Upper lobe of left lung (tissue), 6 donors: ENCODE results near the gene MEPE. TPM values are rescaled to one million over a fixed set of nuclear protein-coding genes. Genes with fewer than 3 reads are reported as not detected.
A peak's percentile ranks its signal among the peaks of the same experiment; 100 is the strongest.

ENCODE experiments used
- ATAC-seq, 2 donors: fragments of 200-7000 bp; cut with Tn5 transposase; one replicate each; pipeline ENCODE4 v1.9.1; 2022; ENCODE audit warnings: mild to moderate bottlenecking in 2 of 2, moderate library complexity in 2 of 2; ENCODE audit not compliant: low FRiP score in 2 of 2
- DNase-seq, 2 donors: peaks; one replicate each; pipeline ENCODE4 v3.0.0-alpha.2; 2019 to 2020
- H3K27ac ChIP-seq, 4 donors: fragments of 200-600 bp; sonication (generic); one replicate each; pipeline ENCODE4 v1.5.1; 2016 to 2019
- H3K27me3 ChIP-seq, 4 donors: fragments of 200-600 bp; sonication (generic); one replicate each; pipeline ENCODE4 v1.5.1; 2017 to 2019
- H3K36me3 ChIP-seq, 4 donors: fragments of 200-600 bp; sonication (generic); one replicate each; pipeline ENCODE4 v1.5.1; 2016 to 2019
- H3K4me1 ChIP-seq, 4 donors: fragments of 200-600 bp; sonication (generic); one replicate each; pipeline ENCODE4 v1.5.1; 2018 to 2019
- H3K4me3 ChIP-seq, 4 donors: fragments of 200-600 bp; sonication (generic); one replicate each; pipeline ENCODE4 v1.5.1; 2017 to 2019; ENCODE audit warnings: mild to moderate bottlenecking in 2 of 4, moderate library complexity in 1 of 4
- H3K9me3 ChIP-seq, 4 donors: fragments of 200-600 bp; sonication (generic); one replicate each; pipeline ENCODE4 v1.5.1; 2018 to 2019
- CTCF ChIP-seq, 6 experiments: fragments of 450-650 bp in 4 of 6; fragments of 200-600 bp in 2 of 6; sonication (generic) in 2 of 6; IDR thresholded peaks; one replicate each; pipeline ENCODE4 v1.5.1; 2016 to 2019; ENCODE audit warnings: antibody characterized with exemption in 6 of 6
- EP300 ChIP-seq, 4 donors: sonication (generic); formaldehyde crosslinking; IDR thresholded peaks; one replicate each; pipeline ENCODE4 v1.5.1; 2017; ENCODE audit warnings: antibody characterized with exemption in 4 of 4, control low read depth in 2 of 4
- POLR2A ChIP-seq, 4 donors: fragments of 450-650 bp; IDR thresholded peaks; one replicate each; pipeline ENCODE4 v1.5.1; 2016 to 2017; ENCODE audit warnings: antibody characterized with exemption in 4 of 4, mild to moderate bottlenecking in 2 of 4
- POLR2AphosphoS5 ChIP-seq, 2 donors: sonication (generic); formaldehyde crosslinking; IDR thresholded peaks; one replicate each; pipeline ENCODE4 v1.5.1; 2017; ENCODE audit warnings: antibody characterized with exemption in 2 of 2
- WGBS, 2 donors: methylation state at CpG; one replicate each; pipeline ENCODE4 v1.1.5; 2017 to 2018; 5-methylcytosine and 5-hydroxymethylcytosine counted together
- total RNA-seq, 6 donors: library from RNA; depleted of rRNA in 4 of 6; stranded (reverse); fragments of >200 nt in 4 of 6; gene quantifications; one replicate each; pipeline versions ENCODE4 v1.1.0 to v1.2.1, GENCODE V29; 2016 to 2021
- donor health status: DM: no; HTN: no; CAD: no; lungs with moderate emphysema.
- donor health status: DM: no; HTN: yes; CAD: no; lungs with severe emphysema.

Gene MEPE
- total RNA-seq, 6 donors from 2014 or later: not detected

GRCh38 chr4:87839592-87839946 is 6.8 kb downstream of the MEPE start:
- Histone ChIP-seq H3K27ac (no peak overlapping the region), H3K9me3 (no peaks in the 10 kb centered on the region), H3K36me3 (no peaks in the 10 kb centered on the region), H3K4me3 (no peak overlapping the region), H3K27me3 (no peaks in the 10 kb centered on the region), H3K4me1 (peaks cover 0 to 4% (median 2%) of the 10 kb centered on the region in 4 donors)
- WGBS, 2 donors: 3 to 8% methylated on average over 1 of the region's 1 CpG
- ATAC-seq (no peak), DNase-seq (no peak)
- TF ChIP-seq POLR2A (IDR thresholded peaks at IDR 0.05) (no peak), CTCF (IDR thresholded peaks at IDR 0.05) (no peak), POLR2AphosphoS5 (IDR thresholded peaks at IDR 0.05) (no peak), EP300 (IDR thresholded peaks at IDR 0.05) (no peak)

DNA sequence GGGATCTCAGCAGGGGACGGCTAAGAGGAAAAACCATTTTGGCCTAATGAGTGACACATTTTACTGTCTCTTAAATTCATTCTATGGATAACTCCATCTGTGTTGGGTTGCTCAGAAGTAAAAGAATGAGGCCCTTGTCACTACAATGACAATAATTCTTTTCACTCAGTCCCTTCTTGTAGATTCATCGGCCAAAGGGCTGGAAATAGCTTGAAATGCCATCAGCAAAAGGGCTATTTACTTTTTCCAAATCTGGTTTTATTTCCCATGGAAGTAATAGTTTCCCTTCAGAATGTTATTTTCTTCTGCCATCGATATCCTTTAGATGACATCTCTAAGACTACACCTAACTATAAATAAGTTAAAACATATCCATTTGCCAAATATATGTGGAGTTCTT is 7.4 kb downstream of the MEPE start:
- WGBS, 2 donors: 91 to 92% methylated on average over 3 of the region's 3 CpGs
- Histone ChIP-seq H3K27ac (no peak overlapping the region), H3K36me3 (no peaks in the 10 kb centered on the region), H3K27me3 (no peaks in the 10 kb centered on the region), H3K4me3 (no peak overlapping the region), H3K4me1 (peaks cover 0 to 4% (median 2%) of the 10 kb centered on the region in 4 donors), H3K9me3 (no peaks in the 10 kb centered on the region)
- no peak for TF ChIP-seq CTCF (IDR thresholded peaks at IDR 0.05)
- TF ChIP-seq EP300 (IDR thresholded peaks at IDR 0.05): no peak
- no peak for TF ChIP-seq POLR2AphosphoS5 (IDR thresholded peaks at IDR 0.05)
- no peak for TF ChIP-seq POLR2A (IDR thresholded peaks at IDR 0.05)
- DNase-seq: no peak
- no peak for ATAC-seq

DNA sequence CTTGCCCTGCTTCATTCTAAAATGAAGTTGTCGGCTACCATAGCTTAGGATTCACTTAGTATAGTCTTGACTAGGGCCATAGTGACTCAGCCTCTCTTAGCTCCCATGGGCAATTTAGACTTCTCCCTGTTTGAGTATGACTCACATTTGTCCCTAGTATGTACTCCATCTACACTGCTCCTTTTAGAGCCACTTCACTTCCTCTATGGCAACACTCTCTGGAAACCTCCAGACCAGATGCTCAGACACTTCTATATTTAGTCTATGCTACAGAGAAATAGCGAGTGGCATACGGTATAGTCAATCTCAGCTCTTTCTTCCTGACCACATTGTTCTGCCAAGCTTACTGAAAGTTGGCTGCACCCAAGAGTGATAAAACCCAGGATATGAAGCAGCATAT is 11.2 kb downstream of the MEPE start:
- Histone ChIP-seq H3K36me3 (no peaks in the 10 kb centered on the region), H3K27ac (peak overlapping the region in 1 of 4 donors; percentile 52), H3K9me3 (no peaks in the 10 kb centered on the region), H3K27me3 (no peaks in the 10 kb centered on the region), H3K4me1 (peaks cover 3 to 8% (median 6%) of the 10 kb centered on the region in 4 donors), H3K4me3 (no peak overlapping the region)
- WGBS, 2 donors: 27 to 41% methylated on average over 3 of the region's 3 CpGs
- ATAC-seq: peak; percentile 86 to 92
- TF ChIP-seq POLR2A (IDR thresholded peaks at IDR 0.05): no peak
- no peak for TF ChIP-seq CTCF (IDR thresholded peaks at IDR 0.05)
- TF ChIP-seq POLR2AphosphoS5 (IDR thresholded peaks at IDR 0.05): no peak
- peak in 1 of 4 donors; percentile 41 for TF ChIP-seq EP300 (IDR thresholded peaks at IDR 0.05)
- peak in 1 of 2 donors; percentile 50 for DNase-seq

GRCh38 chr4:87844452-87844851 is 11.7 kb downstream of the MEPE start:
- H3K27ac ChIP-seq: peak overlapping the region in 1 of 4 donors; percentile 35
- 0 to 80% methylated on average over 1 of the region's 1 CpG for WGBS, 2 donors
- H3K4me3 ChIP-seq: no peak overlapping the region
- no peaks in the 10 kb centered on the region for H3K36me3 ChIP-seq
- H3K4me1 ChIP-seq: peaks cover 3 to 13% (median 9%) of the 10 kb centered on the region in 4 donors
- no peak for TF ChIP-seq POLR2A (IDR thresholded peaks at IDR 0.05)
- TF ChIP-seq CTCF (IDR thresholded peaks at IDR 0.05): no peak
- ATAC-seq: no peak
- H3K27me3 ChIP-seq: no peaks in the 10 kb centered on the region
- no peaks in the 10 kb centered on the region for H3K9me3 ChIP-seq
- DNase-seq: no peak

DNA sequence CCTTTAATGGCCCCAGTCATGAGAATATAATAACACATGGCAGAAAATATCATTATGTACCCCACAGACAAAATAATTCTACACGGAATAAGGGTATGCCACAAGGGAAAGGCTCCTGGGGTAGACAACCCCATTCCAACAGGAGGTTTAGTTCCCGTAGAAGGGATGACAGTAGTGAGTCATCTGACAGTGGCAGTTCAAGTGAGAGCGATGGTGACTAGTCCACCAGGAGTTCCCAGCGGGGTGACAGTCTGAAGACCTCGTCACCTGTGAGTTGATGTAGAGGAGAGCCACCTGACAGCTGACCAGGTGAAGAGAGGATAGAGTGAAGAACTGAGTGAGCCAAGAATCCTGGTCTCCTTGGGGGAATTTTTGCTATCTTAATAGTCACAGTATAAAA is 13.5 kb downstream of the MEPE start:
- H3K4me1 ChIP-seq: peaks cover 3 to 15% (median 14%) of the 10 kb centered on the region in 4 donors
- H3K9me3 ChIP-seq: no peaks in the 10 kb centered on the region
- TF ChIP-seq POLR2AphosphoS5 (IDR thresholded peaks at IDR 0.05) (no peak), POLR2A (IDR thresholded peaks at IDR 0.05) (no peak), CTCF (IDR thresholded peaks at IDR 0.05) (no peak), EP300 (IDR thresholded peaks at IDR 0.05) (no peak)
- no peak overlapping the region for H3K27ac ChIP-seq
- H3K36me3 ChIP-seq: no peaks in the 10 kb centered on the region
- H3K27me3 ChIP-seq: no peaks in the 10 kb centered on the region
- no peak overlapping the region for H3K4me3 ChIP-seq
- WGBS, 2 donors: 90 to 96% methylated on average over 5 of the region's 5 CpGs
- no peak for ATAC-seq
- no peak for DNase-seq
